WTC11 (cell line): Measurements from ENCODE around the gene SOX9. TPM values are rescaled to one million over a fixed set of nuclear protein-coding genes. Genes with fewer than 3 reads are reported as not detected.

ENCODE experiments used
- ATAC-seq: fragments of 200-7000 bp; cut with Tn5 transposase; 2 replicates; pipeline ENCODE4 v1.10.0; 2021; ENCODE audit warnings: mild to moderate bottlenecking, moderate library complexity
- CTCF ChIA-PET: fragments of 300-600 bp; sonication (Branson Sonifier 250); formaldehyde crosslinking; loops from one replicate; lab custom pipeline; 2021; ENCODE audit warnings: antibody characterized with exemption; lab: Charles Lee
- POLR2A ChIA-PET: fragments of 350-600 bp; sonication (Branson Sonifier 250); formaldehyde crosslinking; loops from one replicate; lab custom pipeline; 2021; ENCODE audit warnings: antibody characterized with exemption; lab: Charles Lee
- DNase-seq: peaks from one replicate; pipeline ENCODE4 v3.0.0; 2021; ENCODE audit warnings: low spot score
- H3K27ac Mint-ChIP-seq: 2 replicates; pipeline ENCODE4 v1.8.0; 2021; ENCODE audit warnings: mixed read lengths
- H3K27me3 Mint-ChIP-seq: 2 replicates; pipeline ENCODE4 v1.8.0; 2021; ENCODE audit warnings: low read depth, mild to moderate bottlenecking, moderate library complexity, mixed read lengths
- H3K36me3 Mint-ChIP-seq: 2 replicates; pipeline ENCODE4 v1.8.0; 2021; ENCODE audit warnings: mixed read lengths
- H3K4me1 Mint-ChIP-seq: 2 replicates; pipeline ENCODE4 v1.8.0; 2022; ENCODE audit warnings: mixed read lengths
- H3K4me3 Mint-ChIP-seq: 2 replicates; pipeline ENCODE4 v1.8.0; 2021; ENCODE audit warnings: mild to moderate bottlenecking, moderate library complexity, mixed read lengths
- H3K9me3 Mint-ChIP-seq: 2 replicates; pipeline ENCODE4 v1.8.0; 2021; ENCODE audit warnings: mixed read lengths
- ATF1 ChIP-seq: sonication (generic); formaldehyde crosslinking; IDR thresholded peaks from 2 replicates; pipeline ENCODE4 v1.8.1; 2023; ENCODE audit warnings: mild to moderate bottlenecking, moderate library complexity, missing genetic modification reagents
- CBFB ChIP-seq: sonication (generic); formaldehyde crosslinking; IDR thresholded peaks from 2 replicates; pipeline ENCODE4 v1.8.1; 2022; ENCODE audit warnings: mild to moderate bottlenecking, low read depth, missing genetic modification reagents
- E2F1 ChIP-seq: sonication (generic); formaldehyde crosslinking; IDR thresholded peaks from 2 replicates; pipeline ENCODE4 v1.8.0; 2022; ENCODE audit warnings: mild to moderate bottlenecking, missing genetic modification reagents
- FOXP4 ChIP-seq: sonication (generic); formaldehyde crosslinking; IDR thresholded peaks from 2 replicates; pipeline ENCODE4 v1.8.0; 2022; ENCODE audit warnings: mild to moderate bottlenecking, missing genetic modification reagents
- GABPB1 ChIP-seq: sonication (generic); formaldehyde crosslinking; IDR thresholded peaks from 2 replicates; pipeline ENCODE4 v1.8.1; 2023; ENCODE audit warnings: mild to moderate bottlenecking, missing genetic modification reagents
- GTF2I ChIP-seq: fragments of 250-450 bp; sonication (Bioruptor Pico); conservative IDR thresholded peaks from 2 replicates; pipeline ENCODE4 v1.4.0; 2021; ENCODE audit warnings: mild to moderate bottlenecking
- HMGXB4 ChIP-seq: sonication (generic); formaldehyde crosslinking; IDR thresholded peaks from 2 replicates; pipeline ENCODE4 v1.8.1; 2023; ENCODE audit warnings: mild to moderate bottlenecking, moderate library complexity, missing genetic modification reagents
- MLX ChIP-seq: sonication (generic); formaldehyde crosslinking; IDR thresholded peaks from 2 replicates; pipeline ENCODE4 v1.8.1; 2023; ENCODE audit warnings: mild to moderate bottlenecking, missing genetic modification reagents, moderate library complexity
- MXD4 ChIP-seq: fragments of 250-450 bp; sonication (Bioruptor Pico); IDR thresholded peaks from 2 replicates; pipeline ENCODE4 v1.8.0; 2021; ENCODE audit warnings: mild to moderate bottlenecking, moderate library complexity, borderline replicate concordance
- NFE2L1 ChIP-seq: sonication (generic); formaldehyde crosslinking; IDR thresholded peaks from 2 replicates; pipeline ENCODE4 v1.8.1; 2023; ENCODE audit warnings: missing genetic modification reagents
- NR3C1 ChIP-seq: sonication (generic); formaldehyde crosslinking; conservative IDR thresholded peaks from 2 replicates; pipeline ENCODE4 v1.8.1; 2023; ENCODE audit warnings: low read depth, mild to moderate bottlenecking, missing genetic modification reagents
- PRDM15 ChIP-seq: sonication (generic); formaldehyde crosslinking; IDR thresholded peaks from 2 replicates; pipeline ENCODE4 v1.8.0; 2022; ENCODE audit warnings: missing genetic modification reagents
- PREB ChIP-seq: sonication (generic); formaldehyde crosslinking; IDR thresholded peaks from 2 replicates; pipeline ENCODE4 v1.8.1; 2022; ENCODE audit warnings: mild to moderate bottlenecking, missing genetic modification reagents, moderate library complexity, borderline replicate concordance
- RELA ChIP-seq: sonication (generic); formaldehyde crosslinking; IDR thresholded peaks from 2 replicates; pipeline ENCODE4 v1.8.1; 2022; ENCODE audit warnings: missing genetic modification reagents, mild to moderate bottlenecking, borderline replicate concordance
- TEAD1 ChIP-seq: sonication (generic); formaldehyde crosslinking; IDR thresholded peaks from 2 replicates; pipeline ENCODE4 v1.8.0; 2022; ENCODE audit warnings: mild to moderate bottlenecking, missing genetic modification reagents
- TEAD4 ChIP-seq: sonication (generic); formaldehyde crosslinking; IDR thresholded peaks from 2 replicates; pipeline ENCODE4 v1.8.0; 2022; ENCODE audit warnings: mild to moderate bottlenecking, missing genetic modification reagents
- USF1 ChIP-seq: sonication (generic); formaldehyde crosslinking; IDR thresholded peaks from 2 replicates; pipeline ENCODE4 v1.8.0; 2022; ENCODE audit warnings: mild to moderate bottlenecking, missing genetic modification reagents
- ZMAT4 ChIP-seq: fragments of 250-450 bp; sonication (Bioruptor Pico); IDR thresholded peaks from 2 replicates; pipeline ENCODE4 v1.9.0; 2021; ENCODE audit warnings: mild to moderate bottlenecking
- ZNF138 ChIP-seq: sonication (generic); formaldehyde crosslinking; conservative IDR thresholded peaks from 2 replicates; pipeline ENCODE4 v1.8.1; 2022; ENCODE audit warnings: mild to moderate bottlenecking, moderate library complexity, missing genetic modification reagents
- ZNF671 ChIP-seq: fragments of 250-450 bp; sonication (Bioruptor Pico); IDR thresholded peaks from 2 replicates; pipeline ENCODE4 v1.8.0; 2021; ENCODE audit warnings: mild to moderate bottlenecking
- total RNA-seq: library from RNA; stranded (reverse); gene quantifications from 3 replicates; pipeline ENCODE4 v1.2.3, GENCODE V29; 2021

Gene SOX9
- total RNA-seq, 1 experiment from 2014 or later: 8.1 TPM

- H3K9me3 Mint-ChIP-seq: peaks cover 26% of the 10 kb centered on the region
- no peak for DNase-seq
- TF ChIP-seq CBFB (CRISPR knock-in tag): no peak
- TF ChIP-seq GTF2I (CRISPR knock-in tag): peak; percentile 58; the same call in 1 of the 2 replicates
- TF ChIP-seq, all 79 proteins: peak for 1
- ChIA-PET POLR2A (no interaction called here), CTCF (no interaction called here)
- Mint-ChIP-seq H3K4me3 (no peak overlapping the region), H3K36me3 (peaks cover 4% of the 10 kb centered on the region; the same call in 1 of the 2 replicates), H3K27ac (no peak overlapping the region), H3K4me1 (peaks cover 31% of the 10 kb centered on the region), H3K27me3 (no peaks in the 10 kb centered on the region)
- no peak for ATAC-seq
These were observed 41.7 kb downstream of the SOX9 start for GRCh38 chr17:72162569-72162968.

GRCh38 chr17:72163474-72163873 is 42.7 kb downstream of the SOX9 start:
- Mint-ChIP-seq H3K36me3 (peaks cover 4% of the 10 kb centered on the region; the same call in 1 of the 2 replicates), H3K9me3 (peaks cover 26% of the 10 kb centered on the region), H3K27me3 (no peaks in the 10 kb centered on the region), H3K4me1 (peaks cover 31% of the 10 kb centered on the region), H3K4me3 (no peak overlapping the region), H3K27ac (no peak overlapping the region)
- DNase-seq (no peak), ATAC-seq (no peak)
- CTCF ChIA-PET: no interaction called here
- no peak for TF ChIP-seq FOXP4 (CRISPR knock-in tag)
- no peak for TF ChIP-seq HMGXB4
- TF ChIP-seq ATF1 (CRISPR knock-in tag): no peak
- TF ChIP-seq CBFB (CRISPR knock-in tag): no peak
- TF ChIP-seq TEAD4: no peak
- no peak for TF ChIP-seq USF1
- TF ChIP-seq PREB (CRISPR knock-in tag): no peak
- no peak for TF ChIP-seq E2F1
- TF ChIP-seq MXD4: no peak
- TF ChIP-seq TEAD1 (CRISPR knock-in tag): no peak
- TF ChIP-seq ZNF671 (CRISPR knock-in tag): no peak
- POLR2A ChIA-PET: no interaction called here

- Mint-ChIP-seq H3K27ac (no peak overlapping the region), H3K4me1 (peaks cover 27% of the 10 kb centered on the region), H3K9me3 (peaks cover 22% of the 10 kb centered on the region), H3K36me3 (peaks cover 4% of the 10 kb centered on the region; the same call in 1 of the 2 replicates), H3K27me3 (no peaks in the 10 kb centered on the region), H3K4me3 (no peak overlapping the region)
- ATAC-seq (no peak), DNase-seq (no peak)
- POLR2A ChIA-PET: no interaction called here
- CTCF ChIA-PET: no interaction called here
- TF ChIP-seq PRDM15 (CRISPR knock-in tag): no peak
- TF ChIP-seq NR3C1: no peak
- TF ChIP-seq GABPB1 (CRISPR knock-in tag): no peak
- TF ChIP-seq CBFB (CRISPR knock-in tag): no peak
- TF ChIP-seq MXD4: no peak
- TF ChIP-seq MLX (CRISPR knock-in tag): no peak
- TF ChIP-seq NFE2L1: no peak
- TF ChIP-seq ZMAT4 (CRISPR knock-in tag): no peak
- TF ChIP-seq RELA (CRISPR knock-in tag): no peak
- TF ChIP-seq ZNF138 (CRISPR knock-in tag): no peak
These were observed 43.4 kb downstream of the SOX9 start for GRCh38 chr17:72164158-72164739.
